GM12878 (cell line): ENCODE data around the gene SCYGR2. TPM values are rescaled to one million over a fixed set of nuclear protein-coding genes. Genes with fewer than 3 reads are reported as not detected.

Source experiments
- ATAC-seq: fragments of 200-7000 bp; cut with Tn5 transposase; 3 replicates; pipeline ENCODE4 v1.9.1; 2020; ENCODE audit warnings: mild to moderate bottlenecking, moderate library complexity
- BruUV-seq: library from RNA; stranded (reverse); fragments of 400-500 nt; replicated peaks from 2 replicates; lab custom pipeline; 2021; lab: Mats Ljungman, UMichigan
- CTCF ChIA-PET: fragments of 300-600 bp; sonication (Branson Sonifier 250); formaldehyde crosslinking; extraction: SDS; loops from one replicate; lab custom pipeline; 2021; ENCODE audit warnings: inconsistent platforms; lab: Yijun Ruan, JAX
- POLR2A ChIA-PET: fragments of 350-600 bp; formaldehyde crosslinking; extraction: SDS; loops from one replicate; lab custom pipeline; 2021; ENCODE audit warnings: inconsistent platforms; lab: Charles Lee
- RAD21 ChIA-PET: fragments of 300-600 bp; sonication (Branson Sonifier 250); formaldehyde crosslinking; loops from one replicate; lab custom pipeline; 2023; ENCODE audit warnings: antibody characterized with exemption; ENCODE audit not compliant: unreplicated experiment; lab: Charles Lee
- SMC1A ChIA-PET: fragments of 300-600 bp; sonication (Branson Sonifier 250); formaldehyde crosslinking; loops from one replicate; lab custom pipeline; 2023; ENCODE audit not compliant: unreplicated experiment, uncharacterized antibody; lab: Charles Lee
- DNase-seq: peaks from one replicate; pipeline ENCODE4 v3.0.0-alpha.2; 2011; ENCODE audit warnings: low read depth, low spot score
- FAIRE-seq: peaks from 3 replicates; lab custom pipeline; 2011; peaks lifted over from hg19 to GRCh38; lab: Jason Lieb, UNC
- H2AFZ ChIP-seq: 2 replicates; pipeline ENCODE4 v1.6.0; 2011; ENCODE audit warnings: low read depth, low read length, control low read depth; ENCODE audit not compliant: control insufficient read depth
- H3K27ac ChIP-seq: 2 replicates; pipeline ENCODE4 v1.5.1; 2011; ENCODE audit warnings: control low read depth; ENCODE audit not compliant: control insufficient read depth, insufficient read depth
- H3K27me3 ChIP-seq, 2 experiments: replicated peaks in 1 of 2; 2 replicates each; pipeline versions ENCODE4 v1.6.0 to v1.6.1; 2011; ENCODE audit warnings: low read length in 1 of 2; ENCODE audit not compliant: control insufficient read depth in 2 of 2, insufficient read depth in 2 of 2
- H3K36me3 ChIP-seq, 2 experiments: 2 replicates each; pipeline ENCODE4 v1.5.1; 2011; ENCODE audit warnings: low read length in 1 of 2; ENCODE audit not compliant: control insufficient read depth in 2 of 2, insufficient read depth in 2 of 2
- H3K4me1 ChIP-seq: 2 replicates; pipeline ENCODE4 v1.6.1; 2011; ENCODE audit warnings: mild to moderate bottlenecking, low read length, moderate library complexity, mixed read lengths; ENCODE audit not compliant: control insufficient read depth, insufficient read depth
- H3K4me2 ChIP-seq: 2 replicates; pipeline ENCODE4 v1.6.0; 2011; ENCODE audit warnings: control low read depth; ENCODE audit not compliant: control insufficient read depth, insufficient read depth
- H3K4me3 ChIP-seq: fragments of 200-600 bp; sonication (generic); 2 replicates; pipeline ENCODE4 v1.5.1; 2016
- H3K79me2 ChIP-seq: 2 replicates; pipeline ENCODE4 v1.6.0; 2011; ENCODE audit warnings: low read length; ENCODE audit not compliant: control insufficient read depth, insufficient read depth
- H3K9ac ChIP-seq: 2 replicates; pipeline ENCODE4 v1.8.0; 2011; ENCODE audit warnings: low read length, control low read depth, mixed read lengths; ENCODE audit not compliant: control insufficient read depth, insufficient read depth
- H3K9me3 ChIP-seq: replicated peaks from 3 replicates; pipeline ENCODE4 v1.5.1; 2011; ENCODE audit warnings: mild to moderate bottlenecking, low read length; ENCODE audit not compliant: control insufficient read depth, insufficient read depth
- H4K20me1 ChIP-seq: 2 replicates; pipeline ENCODE4 v1.6.0; 2011; ENCODE audit not compliant: control insufficient read depth, insufficient read depth
- ATF7 ChIP-seq: fragments of 450-650 bp; IDR thresholded peaks from 2 replicates; pipeline ENCODE4 v1.6.1; 2016; ENCODE audit warnings: low read depth, mild to moderate bottlenecking
- BACH1 ChIP-seq: fragments of 450-650 bp; IDR thresholded peaks from 2 replicates; pipeline ENCODE4 v1.6.1; 2017; ENCODE audit warnings: mild to moderate bottlenecking, borderline replicate concordance
- BHLHE40 ChIP-seq, 2 experiments: fragments of 450-650 bp in 1 of 2; IDR thresholded peaks; 2 replicates each; pipeline ENCODE4 v1.6.1; 2011 to 2017; ENCODE audit warnings: low read depth in 2 of 2, borderline replicate concordance in 1 of 2, improper control_type of control experiment in 1 of 2, low read length in 1 of 2, mild to moderate bottlenecking in 1 of 2
- GATAD2B ChIP-seq: fragments of 450-650 bp; conservative IDR thresholded peaks from 2 replicates; pipeline ENCODE4 v1.6.1; 2017; ENCODE audit warnings: low read depth, mild to moderate bottlenecking, moderate library complexity
- IKZF1 ChIP-seq: fragments of 450-650 bp; conservative IDR thresholded peaks from 2 replicates; pipeline ENCODE4 v1.6.1; 2017; ENCODE audit warnings: antibody characterized with exemption, mild to moderate bottlenecking
- IKZF2 ChIP-seq, 2 experiments: fragments of 450-650 bp; IDR thresholded peaks; 2 replicates each; pipeline ENCODE4 v1.6.1; 2017; ENCODE audit warnings: mild to moderate bottlenecking in 2 of 2, moderate library complexity in 2 of 2
- JUND ChIP-seq: IDR thresholded peaks from 2 replicates; pipeline ENCODE4 v1.6.1; 2012; ENCODE audit warnings: low read depth, mild to moderate bottlenecking, low read length, improper control_type of control experiment, moderate library complexity
- KLF5 ChIP-seq: fragments of 450-650 bp; IDR thresholded peaks from 2 replicates; pipeline ENCODE4 v1.6.1; 2014; ENCODE audit warnings: mild to moderate bottlenecking; ENCODE audit not compliant: partially characterized antibody
- LARP7 ChIP-seq: fragments of 450-650 bp; IDR thresholded peaks from 2 replicates; pipeline ENCODE4 v1.6.1; 2017; ENCODE audit warnings: mild to moderate bottlenecking
- NR2F1 ChIP-seq: fragments of 450-650 bp; conservative IDR thresholded peaks from 2 replicates; pipeline ENCODE4 v1.6.1; 2017; ENCODE audit warnings: mild to moderate bottlenecking
- PAX5 ChIP-seq: IDR thresholded peaks from 2 replicates; pipeline ENCODE4 v1.6.1; 2011; ENCODE audit warnings: low read depth, low read length, borderline replicate concordance
- RAD21 ChIP-seq: IDR thresholded peaks from 2 replicates; pipeline ENCODE4 v1.6.1; 2011; ENCODE audit warnings: mild to moderate bottlenecking, low read depth, low read length, moderate library complexity; ENCODE audit not compliant: insufficient read depth
- RUNX3 ChIP-seq: IDR thresholded peaks from 2 replicates; pipeline ENCODE4 v1.6.1; 2012; ENCODE audit warnings: low read length, inconsistent platforms
- SPI1 ChIP-seq: IDR thresholded peaks from 2 replicates; pipeline ENCODE4 v1.6.1; 2011; ENCODE audit warnings: low read depth, mild to moderate bottlenecking, low read length, moderate library complexity, borderline replicate concordance; ENCODE audit not compliant: insufficient read depth
- TCF12 ChIP-seq: IDR thresholded peaks from 2 replicates; pipeline ENCODE4 v1.6.1; 2011; ENCODE audit warnings: low read depth, mild to moderate bottlenecking, low read length
- TCF3 ChIP-seq: IDR thresholded peaks from 2 replicates; pipeline ENCODE4 v1.6.1; 2012; ENCODE audit warnings: low read depth, mild to moderate bottlenecking, low read length, borderline replicate concordance; ENCODE audit not compliant: insufficient read depth
- WGBS: methylation state at CpG from one replicate; pipeline ENCODE4 v1.1.6; 2016; ENCODE audit warnings: low lambda C conversion rate; ENCODE audit not compliant: insufficient replicate concordance, insufficient coverage; ENCODE audit errors: missing lambda C conversion rate; 5-methylcytosine and 5-hydroxymethylcytosine counted together
- in situ Hi-C: fragments of 300-500 bp; cut with MboI; formaldehyde crosslinking; loops from 9 replicates; pipeline ENCODE4 v1.14.3; 2018; ENCODE audit warnings: mixed read lengths
- intact Hi-C: fragments of 100-400 bp; cut with micrococcal nuclease; formaldehyde crosslinking; loops from one replicate; pipeline ENCODE4 v1.14.2; 2022; ENCODE audit not compliant: unreplicated experiment
- polyA plus RNA-seq, 11 experiments: library from polyadenylated mRNA; depleted of rRNA in 4 of 11; unstranded in 6 of 11; stranded (reverse) in 5 of 11; fragments of >200 nt; fragmentation: Nextera tagmentation in 4 of 11; fragmentation: Illumina TruSeq in 1 of 11; extraction: Ambion mirVana in 4 of 11; extraction: Trizol in 1 of 11; gene quantifications; 1 replicate in 1 of 11; 2 replicates in 10 of 11; pipeline versions ENCODE4 v1.2.1 to v1.2.3, GENCODE V29; 2011 to 2016; ENCODE audit warnings: inconsistent platforms in 2 of 11, missing spikeins in 2 of 11, low read depth in 1 of 11
- total RNA-seq, 4 experiments: library from RNA; depleted of rRNA in 3 of 4; stranded (reverse); fragments of >200 nt in 3 of 4; fragmentation: Illumina TruSeq in 1 of 4; extraction: Trizol in 1 of 4; gene quantifications; 2 replicates each; pipeline versions ENCODE4 v1.2.1 to v1.2.3, GENCODE V29; 2013 to 2021
- TF ChIP-seq, protein P1 (sequence below): IDR thresholded peaks from 2 replicates; pipeline ENCODE4 v1.6.1; 2012; ENCODE audit warnings: mild to moderate bottlenecking, low read depth, low read length
- TF ChIP-seq, protein P2 (sequence below): fragments of 450-650 bp; IDR thresholded peaks from 2 replicates; pipeline ENCODE4 v1.6.1; 2016; ENCODE audit warnings: mild to moderate bottlenecking

The SCYGR2 gene
- total and polyA plus RNA-seq, 10 of the 15 experiments (the other 5 are each of a cell fraction or from before 2014, with no cell fraction given), result not detected

DNA sequence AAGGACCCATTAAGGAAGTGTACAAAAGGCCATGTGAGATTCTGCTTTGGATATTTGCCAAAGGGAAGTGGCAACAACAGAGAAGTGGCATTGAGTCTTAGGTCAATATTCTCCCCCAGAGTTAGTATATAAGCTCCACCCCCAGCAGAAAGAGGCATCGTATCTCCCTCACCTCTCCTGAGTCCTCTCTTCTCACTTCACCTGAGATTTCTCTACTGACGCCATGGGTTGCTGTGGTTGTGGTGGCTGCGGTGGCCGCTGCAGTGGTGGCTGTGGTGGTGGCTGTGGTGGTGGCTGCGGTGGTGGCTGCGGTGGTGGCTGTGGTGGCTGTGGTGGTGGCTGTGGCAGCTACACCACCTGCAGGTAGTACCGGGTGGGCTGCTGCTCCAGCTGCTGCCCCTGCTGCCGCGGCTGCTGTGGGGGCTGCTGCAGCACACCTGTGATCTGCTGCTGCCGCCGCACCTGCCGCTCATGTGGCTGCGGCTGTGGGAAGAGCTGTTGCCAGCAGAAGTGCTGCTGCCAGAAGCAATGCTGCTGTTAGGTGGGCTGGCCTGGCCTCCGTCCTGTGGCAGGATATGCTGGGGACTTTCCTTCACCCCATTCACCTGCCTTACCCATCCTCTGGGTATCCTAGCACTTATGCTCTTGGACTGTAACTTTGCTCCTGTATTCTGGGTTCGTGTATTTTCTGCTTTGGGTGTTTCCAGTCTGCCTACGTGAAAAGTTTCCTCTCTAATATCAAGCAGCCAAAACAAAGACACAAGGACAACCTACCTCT is 10.1 kb downstream of the SCYGR2 start:
- Histone ChIP-seq H3K9me3 (no peaks in the 10 kb centered on the region), H3K79me2 (no peaks in the 10 kb centered on the region), H3K4me1 (peaks cover 3% of the 10 kb centered on the region; the same call in 1 of the 2 replicates), H2AFZ (no peak overlapping the region), H3K27ac (no peak overlapping the region), H3K4me2 (0 out of 2 replicates have a peak overlapping the region, but pooled peaks have one; percentile 28), H3K4me3 (no peak overlapping the region), H3K9ac (no peak overlapping the region), H4K20me1 (no peaks in the 10 kb centered on the region), H3K36me3 (no peaks in the 10 kb centered on the region), H3K27me3 (no peaks in the 10 kb centered on the region)
- CTCF ChIA-PET, result interaction anchor here (0.7 to 1.9 kb wide), 9 partner anchors 20 to 262 kb away, joined by 3 to 8 read pairs (median 3); no protein-coding TSS in a partner anchor
- BruUV-seq, result no TSS peak
- SMC1A ChIA-PET, result interaction anchor here (0.6 to 1.5 kb wide), 4 partner anchors 49 to 197 kb away, joined by 3 to 5 read pairs (median 4); no protein-coding TSS in a partner anchor
- peak; percentile 84 for ATAC-seq
- RAD21 ChIA-PET, result interaction anchor here (0.6 to 1.4 kb wide), 5 partner anchors 34 to 203 kb away, joined by 3 to 6 read pairs (median 4); no protein-coding TSS in a partner anchor
- DNase-seq, result peak; percentile 38
- in situ Hi-C loops (no loop called here), intact Hi-C loops (no loop called here)
- 19% methylated on average over 16 of the region's 16 CpGs for WGBS
- POLR2A ChIA-PET, result interaction anchor here (0.5 to 1.3 kb wide), 3 partner anchors 16 to 1500 kb away, joined by 3 to 5 read pairs (median 3); no protein-coding TSS in a partner anchor
- no peak for FAIRE-seq
- TF ChIP-seq, protein P1, sequence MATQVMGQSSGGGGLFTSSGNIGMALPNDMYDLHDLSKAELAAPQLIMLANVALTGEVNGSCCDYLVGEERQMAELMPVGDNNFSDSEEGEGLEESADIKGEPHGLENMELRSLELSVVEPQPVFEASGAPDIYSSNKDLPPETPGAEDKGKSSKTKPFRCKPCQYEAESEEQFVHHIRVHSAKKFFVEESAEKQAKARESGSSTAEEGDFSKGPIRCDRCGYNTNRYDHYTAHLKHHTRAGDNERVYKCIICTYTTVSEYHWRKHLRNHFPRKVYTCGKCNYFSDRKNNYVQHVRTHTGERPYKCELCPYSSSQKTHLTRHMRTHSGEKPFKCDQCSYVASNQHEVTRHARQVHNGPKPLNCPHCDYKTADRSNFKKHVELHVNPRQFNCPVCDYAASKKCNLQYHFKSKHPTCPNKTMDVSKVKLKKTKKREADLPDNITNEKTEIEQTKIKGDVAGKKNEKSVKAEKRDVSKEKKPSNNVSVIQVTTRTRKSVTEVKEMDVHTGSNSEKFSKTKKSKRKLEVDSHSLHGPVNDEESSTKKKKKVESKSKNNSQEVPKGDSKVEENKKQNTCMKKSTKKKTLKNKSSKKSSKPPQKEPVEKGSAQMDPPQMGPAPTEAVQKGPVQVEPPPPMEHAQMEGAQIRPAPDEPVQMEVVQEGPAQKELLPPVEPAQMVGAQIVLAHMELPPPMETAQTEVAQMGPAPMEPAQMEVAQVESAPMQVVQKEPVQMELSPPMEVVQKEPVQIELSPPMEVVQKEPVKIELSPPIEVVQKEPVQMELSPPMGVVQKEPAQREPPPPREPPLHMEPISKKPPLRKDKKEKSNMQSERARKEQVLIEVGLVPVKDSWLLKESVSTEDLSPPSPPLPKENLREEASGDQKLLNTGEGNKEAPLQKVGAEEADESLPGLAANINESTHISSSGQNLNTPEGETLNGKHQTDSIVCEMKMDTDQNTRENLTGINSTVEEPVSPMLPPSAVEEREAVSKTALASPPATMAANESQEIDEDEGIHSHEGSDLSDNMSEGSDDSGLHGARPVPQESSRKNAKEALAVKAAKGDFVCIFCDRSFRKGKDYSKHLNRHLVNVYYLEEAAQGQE, result no peak
- TF ChIP-seq LARP7 (peak; percentile 41; the same call in 1 of the 2 replicates), RAD21 (no peak), KLF5 (no peak), IKZF2 (IDR thresholded peaks at IDR 0.05) (peak; percentile 84 to 92), GATAD2B (peak; percentile 85), RUNX3 (peak; percentile 94), NR2F1 (peak; percentile 40; the same call in 1 of the 2 replicates), BHLHE40 (IDR thresholded peaks at IDR 0.05; ENCODE audit: borderline replicate concordance in 1 of 2, low read depth in 2 of 2, low read length in 1 of 2) (peak in 1 of 2 experiments; percentile 73; a peak in 2 of 4 replicates), TCF3 (peak; percentile 92), IKZF1 (peak; percentile 74; the same call in 1 of the 2 replicates), BACH1 (no peak), SPI1 (peak; percentile 42; the same call in 1 of the 2 replicates), PAX5 (peak; percentile 45; the same call in 1 of the 2 replicates), JUND (no peak), ATF7 (0 out of 2 replicates have a peak, but pooled peaks have one; percentile 17), TCF12 (peak; percentile 73)
- TF ChIP-seq, protein P2, sequence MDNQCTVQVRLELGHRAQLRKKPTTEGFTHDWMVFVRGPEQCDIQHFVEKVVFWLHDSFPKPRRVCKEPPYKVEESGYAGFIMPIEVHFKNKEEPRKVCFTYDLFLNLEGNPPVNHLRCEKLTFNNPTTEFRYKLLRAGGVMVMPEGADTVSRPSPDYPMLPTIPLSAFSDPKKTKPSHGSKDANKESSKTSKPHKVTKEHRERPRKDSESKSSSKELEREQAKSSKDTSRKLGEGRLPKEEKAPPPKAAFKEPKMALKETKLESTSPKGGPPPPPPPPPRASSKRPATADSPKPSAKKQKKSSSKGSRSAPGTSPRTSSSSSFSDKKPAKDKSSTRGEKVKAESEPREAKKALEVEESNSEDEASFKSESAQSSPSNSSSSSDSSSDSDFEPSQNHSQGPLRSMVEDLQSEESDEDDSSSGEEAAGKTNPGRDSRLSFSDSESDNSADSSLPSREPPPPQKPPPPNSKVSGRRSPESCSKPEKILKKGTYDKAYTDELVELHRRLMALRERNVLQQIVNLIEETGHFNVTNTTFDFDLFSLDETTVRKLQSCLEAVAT, result peak; percentile 98
